ENCODE results near the gene MICB. TPM values are rescaled to one million over a fixed set of nuclear protein-coding genes. Genes with fewer than 3 reads are reported as not detected.
"Not testable (repeated sequence)": the region's sequence is repeated elsewhere in the genome, so short reads cannot be mapped to it uniquely, and the experiment has no call there.

MICB gene
- total RNA-seq, 2 donors from 2014 or later = 34.9 to 37.4 TPM

DNA sequence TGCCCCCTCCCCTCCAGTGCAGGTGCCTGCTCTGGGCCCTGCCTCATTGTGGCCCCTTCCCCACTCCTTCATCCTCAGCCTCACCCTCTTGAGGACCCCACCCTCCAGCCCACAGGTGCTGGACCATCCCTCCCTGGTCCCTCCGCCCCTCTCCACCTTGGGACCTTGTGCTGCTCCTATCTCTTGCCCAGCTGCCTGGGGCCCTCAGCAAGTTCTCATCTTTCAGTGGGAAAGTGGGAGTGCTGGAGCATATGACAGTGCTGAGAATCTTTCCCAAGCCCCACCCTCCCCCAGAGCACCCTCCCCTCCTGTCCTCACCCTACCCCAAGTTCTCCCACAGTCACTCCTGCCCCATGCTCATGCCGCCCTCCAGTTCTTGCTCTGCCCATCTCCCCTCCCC, 1.7 kb downstream of the MICB start:
- H3K4me3 Mint-ChIP-seq = peak overlapping the region; percentile 78

GRCh38 chr6:31502586-31502985, 4.6 kb downstream of the MICB start:
- H3K9me3 Mint-ChIP-seq = no peaks in the 10 kb centered on the region
- no peaks in the 10 kb centered on the region for H3K36me3 Mint-ChIP-seq
- DNase-seq (ENCODE audit: low spot score) (no peak), ATAC-seq (no peak)
- peaks cover 47 to 51% of the 10 kb centered on the region in 2 donors for H3K4me1 Mint-ChIP-seq (ENCODE audit: low read depth in 2 of 2)
- peak overlapping the region; percentile 26 for H3K4me3 Mint-ChIP-seq
- H3K27ac Mint-ChIP-seq = peak overlapping the region in 1 of 2 donors; percentile 22
- H3K27me3 Mint-ChIP-seq = no peaks in the 10 kb centered on the region

More for the DNA sequence above, 1.7 kb downstream of the MICB start:
- Mint-ChIP-seq H3K4me1 (ENCODE audit: low read depth in 2 of 2) (peaks cover 60 to 62% of the 10 kb centered on the region in 2 donors), H3K27ac (peak overlapping the region in 1 of 2 donors; percentile 91)
- not testable (repeated sequence) for DNase-seq (ENCODE audit: low spot score); H3K27me3 Mint-ChIP-seq; H3K36me3 Mint-ChIP-seq; ATAC-seq; H3K9me3 Mint-ChIP-seq

DNA sequence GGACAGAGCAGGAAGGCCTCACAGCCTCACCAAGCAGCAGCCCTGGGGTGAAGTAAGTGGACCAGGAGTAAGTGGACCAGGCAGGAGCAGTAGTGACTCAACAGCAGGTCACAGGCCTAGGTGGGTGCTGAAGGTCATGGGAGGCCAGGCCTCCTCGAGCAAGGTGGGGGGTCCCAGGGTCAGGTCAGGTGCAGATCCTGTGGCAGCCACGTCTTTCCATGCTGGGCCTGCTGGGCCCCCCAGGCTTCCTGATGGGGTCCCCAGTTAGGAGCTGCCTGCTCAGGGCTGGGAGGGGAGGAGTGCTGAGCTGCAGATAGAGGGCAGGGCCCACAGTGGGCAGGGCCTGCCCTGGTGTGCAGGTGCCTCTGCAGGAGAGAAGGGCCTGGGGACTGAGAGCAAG, 11.1 kb downstream of the MICB start:
- not testable (repeated sequence) for H3K27me3 Mint-ChIP-seq; H3K9me3 Mint-ChIP-seq; H3K36me3 Mint-ChIP-seq; DNase-seq (ENCODE audit: low spot score); H3K4me3 Mint-ChIP-seq
- H3K27ac Mint-ChIP-seq = peak overlapping the region in 1 of 2 donors; percentile 28
- H3K4me1 Mint-ChIP-seq (ENCODE audit: low read depth in 2 of 2) = peaks cover 7 to 12% of the 10 kb centered on the region in 2 donors
- peak in 1 of 2 donors; percentile 43 for ATAC-seq

DNA sequence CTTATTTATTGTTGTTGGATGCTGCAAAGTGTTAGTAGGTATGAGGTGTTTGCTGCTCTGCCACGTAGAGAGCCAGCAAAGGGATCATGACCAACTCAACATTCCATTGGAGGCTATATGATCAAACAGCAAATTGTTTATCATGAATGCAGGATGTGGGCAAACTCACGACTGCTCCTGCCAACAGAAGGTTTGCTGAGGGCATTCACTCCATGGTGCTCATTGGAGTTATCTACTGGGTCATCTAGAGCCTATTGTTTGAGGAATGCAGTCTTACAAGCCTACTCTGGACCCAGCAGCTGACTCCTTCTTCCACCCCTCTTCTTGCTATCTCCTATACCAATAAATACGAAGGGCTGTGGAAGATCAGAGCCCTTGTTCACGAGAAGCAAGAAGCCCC, 12.1 kb downstream of the MICB start:
- H3K4me3 Mint-ChIP-seq = no peak overlapping the region
- DNase-seq (ENCODE audit: low spot score) (no peak), ATAC-seq (no peak)
- peaks cover 7 to 11% of the 10 kb centered on the region in 2 donors for H3K4me1 Mint-ChIP-seq (ENCODE audit: low read depth in 2 of 2)
- no peaks in the 10 kb centered on the region for H3K27me3 Mint-ChIP-seq
- no peaks in the 10 kb centered on the region for H3K36me3 Mint-ChIP-seq
- no peak overlapping the region for H3K27ac Mint-ChIP-seq
- no peaks in the 10 kb centered on the region for H3K9me3 Mint-ChIP-seq

GRCh38 chr6:31513456-31514165, 15.7 kb downstream of the MICB start:
- Mint-ChIP-seq H3K27ac (no peak overlapping the region), H3K36me3 (no peaks in the 10 kb centered on the region), H3K27me3 (no peaks in the 10 kb centered on the region), H3K4me1 (ENCODE audit: low read depth in 2 of 2) (no peaks in the 10 kb centered on the region), H3K4me3 (no peak overlapping the region), H3K9me3 (no peaks in the 10 kb centered on the region)
- DNase-seq (ENCODE audit: low spot score) (no peak), ATAC-seq (no peak)

DNA sequence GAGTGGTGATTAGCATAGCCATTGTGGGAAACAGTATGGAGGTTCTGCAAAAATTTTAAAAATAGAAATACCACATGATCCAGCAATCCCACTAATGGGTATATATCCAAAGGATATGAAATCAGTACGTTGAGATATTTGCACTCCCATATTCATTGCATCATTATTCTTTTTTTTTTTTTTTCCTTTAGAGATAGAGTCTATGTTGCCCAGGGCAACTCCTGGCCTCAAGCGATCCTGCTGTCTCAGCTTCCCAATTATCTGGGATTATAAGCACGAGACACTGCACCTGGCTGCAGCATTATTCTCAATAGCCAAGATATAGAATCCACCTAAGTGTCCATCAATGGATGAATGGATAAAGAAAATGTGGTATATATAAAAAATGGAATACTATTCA, 23.9 kb downstream of the MICB start:
- no peak overlapping the region for H3K4me3 Mint-ChIP-seq
- H3K4me1 Mint-ChIP-seq (ENCODE audit: low read depth in 2 of 2) = peaks cover 3 to 4% of the 10 kb centered on the region in 2 donors
- DNase-seq (ENCODE audit: low spot score) (no peak), ATAC-seq (no peak)
- no peaks in the 10 kb centered on the region for H3K9me3 Mint-ChIP-seq
- H3K27ac Mint-ChIP-seq = no peak overlapping the region
- no peaks in the 10 kb centered on the region for H3K27me3 Mint-ChIP-seq
- H3K36me3 Mint-ChIP-seq = no peaks in the 10 kb centered on the region

DNA sequence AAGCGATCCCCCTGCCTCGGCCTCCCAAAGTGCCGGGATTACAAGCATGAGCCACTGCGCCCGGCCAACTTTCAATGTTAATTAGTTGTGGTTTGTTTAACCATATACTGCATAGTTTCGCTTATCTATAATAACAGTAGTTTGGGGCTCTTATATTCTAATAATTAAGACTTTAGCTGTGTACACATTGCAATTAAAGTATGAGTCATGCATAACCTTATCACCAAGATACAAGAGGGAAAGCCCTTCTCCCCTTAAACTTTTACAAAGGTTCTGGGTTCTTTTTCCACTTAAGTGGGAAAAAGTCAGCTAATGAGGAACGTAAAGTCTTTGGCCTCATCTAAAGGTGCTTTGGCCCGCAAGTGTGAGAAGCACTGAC, 27.6 kb downstream of the MICB start:
- no peak for DNase-seq (ENCODE audit: low spot score)
- ATAC-seq = no peak
- no peak overlapping the region for H3K27ac Mint-ChIP-seq
- peaks cover 10% of the 10 kb centered on the region for H3K36me3 Mint-ChIP-seq
- no peaks in the 10 kb centered on the region for H3K27me3 Mint-ChIP-seq
- H3K4me1 Mint-ChIP-seq (ENCODE audit: low read depth in 2 of 2) = peaks cover 5 to 6% of the 10 kb centered on the region in 2 donors
- H3K9me3 Mint-ChIP-seq = no peaks in the 10 kb centered on the region
- no peak overlapping the region for H3K4me3 Mint-ChIP-seq

DNA sequence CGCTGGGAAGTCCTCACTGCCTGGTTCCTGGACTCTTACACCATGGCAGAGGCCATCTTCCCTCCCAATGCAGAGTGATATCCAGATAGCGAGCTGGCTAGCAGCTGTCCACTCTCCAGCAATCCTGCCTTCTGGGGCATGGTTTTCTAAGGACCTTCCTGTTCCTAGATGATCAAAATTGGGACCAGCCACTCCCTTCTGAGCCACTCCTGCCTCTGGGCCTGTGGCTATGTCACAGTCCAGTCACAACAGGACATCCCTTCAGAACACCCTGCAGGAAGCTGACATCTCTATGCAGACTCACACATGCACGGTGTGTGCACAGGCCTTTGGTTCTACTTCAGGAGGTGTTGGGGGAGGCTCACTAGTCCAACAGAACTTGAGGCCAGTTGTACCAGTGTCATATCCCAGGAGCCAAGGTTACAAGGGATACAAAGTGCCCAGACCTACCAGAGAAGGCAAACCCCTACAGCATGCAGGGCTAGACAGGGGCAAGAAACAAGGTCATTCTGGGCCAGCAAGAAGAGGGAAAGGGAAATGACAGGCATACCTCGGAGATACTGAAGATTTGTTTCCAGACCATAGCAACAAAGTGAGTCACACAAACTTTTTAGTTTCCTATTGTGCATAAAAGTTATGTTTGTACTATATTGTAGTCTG, 28.1 kb downstream of the MICB start:
- Mint-ChIP-seq H3K9me3 (no peaks in the 10 kb centered on the region), H3K27ac (no peak overlapping the region), H3K36me3 (peaks cover 15% of the 10 kb centered on the region), H3K27me3 (no peaks in the 10 kb centered on the region), H3K4me1 (ENCODE audit: low read depth in 2 of 2) (peaks cover 8 to 9% of the 10 kb centered on the region in 2 donors), H3K4me3 (no peak overlapping the region)
- DNase-seq (ENCODE audit: low spot score) = no peak
- peak in 1 of 2 donors; percentile 55 for ATAC-seq

DNA sequence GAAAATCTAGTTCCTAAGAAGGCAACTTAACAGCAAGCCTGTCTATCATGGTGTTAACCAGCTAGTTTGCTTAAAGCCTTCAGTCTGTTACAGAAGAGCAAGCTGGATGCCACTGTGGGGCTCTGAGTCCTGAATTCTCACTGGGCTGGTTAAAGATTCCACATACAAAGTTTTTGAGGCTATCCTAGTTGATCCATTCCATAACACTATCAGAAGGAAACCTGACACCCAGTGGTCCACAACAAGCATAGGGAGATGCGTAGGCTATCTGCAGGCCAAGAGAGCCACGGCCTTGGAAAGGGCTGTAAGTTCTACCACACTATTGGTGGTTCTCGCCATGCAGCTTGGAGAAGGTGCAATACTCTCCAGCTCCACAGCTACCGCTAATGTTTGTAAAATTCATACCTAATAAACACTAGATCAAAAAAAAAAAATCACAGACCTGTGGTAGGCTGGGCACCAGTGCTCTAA, 30.4 kb downstream of the MICB start:
- no peak overlapping the region for H3K4me3 Mint-ChIP-seq
- ATAC-seq (peak in 1 of 2 donors; percentile 8), DNase-seq (ENCODE audit: low spot score) (no peak)
- no peak overlapping the region for H3K27ac Mint-ChIP-seq
- H3K27me3 Mint-ChIP-seq = no peaks in the 10 kb centered on the region
- H3K36me3 Mint-ChIP-seq = peaks cover 26% of the 10 kb centered on the region
- H3K9me3 Mint-ChIP-seq = no peaks in the 10 kb centered on the region
- H3K4me1 Mint-ChIP-seq (ENCODE audit: low read depth in 2 of 2) = peaks cover 8 to 19% of the 10 kb centered on the region in 2 donors

DNA sequence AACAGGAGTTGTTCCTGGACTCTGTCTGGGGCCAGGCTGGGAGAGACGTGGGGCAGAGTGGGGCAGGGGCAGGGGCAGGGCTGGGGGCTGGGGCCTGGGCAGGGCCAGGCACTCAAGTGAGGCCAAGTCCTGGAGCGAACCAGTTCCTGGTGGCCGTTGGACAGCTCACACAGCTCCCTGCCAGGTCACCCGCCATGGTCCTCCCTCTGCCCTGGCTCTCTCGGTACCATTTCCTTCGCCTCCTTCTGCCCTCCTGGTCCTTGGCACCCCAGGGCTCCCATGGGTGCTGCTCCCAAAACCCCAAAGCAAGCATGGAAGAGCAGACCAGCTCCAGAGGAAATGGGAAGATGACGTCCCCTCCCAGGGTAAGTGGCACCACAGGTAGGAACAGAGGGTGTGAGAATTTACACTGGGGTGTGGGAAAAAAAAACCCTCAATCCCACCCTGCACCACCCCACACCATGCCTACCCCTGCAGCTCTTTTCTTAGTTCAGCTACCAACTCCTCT, 30.9 kb downstream of the MICB start, which contains the start of gene MCCD1:
MCCD1 (plus strand) TSS at position 142 of the 508 bp plus-strand sequence; CDS start at position 195, 53 bp downstream.
- Mint-ChIP-seq H3K4me1 (ENCODE audit: low read depth in 2 of 2) (peaks cover 8 to 21% of the 10 kb centered on the region in 2 donors), H3K4me3 (no peak within 1 kb of the TSS), H3K36me3 (peaks cover 26% of the 10 kb centered on the region), H3K9me3 (no peaks in the 10 kb centered on the region), H3K27me3 (no peaks in the 10 kb centered on the region), H3K27ac (no peak within 1 kb of the TSS)
- DNase-seq (ENCODE audit: low spot score) = no peak
- ATAC-seq = peak in 1 of 2 donors; percentile 37

GRCh38 chr6:31529329-31530150, 31.6 kb downstream of the MICB start:
- Mint-ChIP-seq H3K36me3 (peaks cover 26% of the 10 kb centered on the region), H3K4me3 (no peak overlapping the region), H3K4me1 (ENCODE audit: low read depth in 2 of 2) (peaks cover 8 to 21% of the 10 kb centered on the region in 2 donors), H3K27me3 (no peaks in the 10 kb centered on the region), H3K9me3 (no peaks in the 10 kb centered on the region), H3K27ac (no peak overlapping the region)
- no peak for DNase-seq (ENCODE audit: low spot score)
- peak in 1 of 2 donors; percentile 13 for ATAC-seq

DNA sequence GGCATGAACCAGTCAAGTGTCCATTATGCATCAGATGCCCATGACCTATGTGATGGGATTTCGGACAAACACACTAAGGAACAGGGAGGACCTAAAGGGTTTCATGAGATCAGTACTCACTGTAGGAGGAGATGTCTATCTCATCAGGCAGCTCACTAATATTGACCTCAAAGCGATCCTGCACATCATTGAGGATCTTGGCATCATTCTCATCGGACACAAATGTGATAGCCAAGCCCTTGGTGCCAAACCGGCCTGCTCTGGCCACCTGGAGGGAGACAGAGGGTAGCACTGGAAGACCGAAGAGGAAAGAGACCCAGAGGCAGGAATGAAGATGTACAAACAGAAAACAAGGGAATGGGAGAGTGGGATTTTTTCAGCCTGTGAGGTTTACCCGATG, 32.7 kb downstream of the MICB start:
- Mint-ChIP-seq H3K36me3 (peaks cover 34% of the 10 kb centered on the region), H3K4me1 (ENCODE audit: low read depth in 2 of 2) (peaks cover 12 to 29% of the 10 kb centered on the region in 2 donors), H3K4me3 (no peak overlapping the region), H3K9me3 (no peaks in the 10 kb centered on the region), H3K27me3 (no peaks in the 10 kb centered on the region), H3K27ac (no peak overlapping the region)
- DNase-seq (ENCODE audit: low spot score) (no peak), ATAC-seq (no peak)

DNA sequence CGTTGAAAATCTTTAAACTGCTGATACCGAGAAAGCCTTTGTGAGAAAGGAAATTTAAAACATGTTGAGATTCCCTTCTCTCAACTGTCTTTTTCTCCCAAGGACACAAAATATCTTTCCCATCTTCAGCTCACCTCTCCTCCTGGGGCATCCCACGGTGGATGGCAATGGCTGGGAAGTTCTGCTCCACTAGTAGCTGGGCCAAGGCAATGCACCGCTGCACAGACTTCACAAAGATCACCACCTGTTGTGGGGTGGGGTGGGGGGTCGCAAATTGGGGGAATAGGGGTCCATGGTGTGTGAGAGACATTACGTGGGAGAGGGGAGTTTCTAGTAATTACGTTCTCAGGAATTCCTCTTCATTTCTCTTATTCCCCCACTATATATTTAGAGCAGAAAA, 33.2 kb downstream of the MICB start:
- Mint-ChIP-seq H3K27me3 (no peaks in the 10 kb centered on the region), H3K36me3 (peaks cover 39% of the 10 kb centered on the region), H3K4me3 (no peak overlapping the region), H3K9me3 (no peaks in the 10 kb centered on the region), H3K27ac (no peak overlapping the region), H3K4me1 (ENCODE audit: low read depth in 2 of 2) (peaks cover 14 to 32% of the 10 kb centered on the region in 2 donors)
- ATAC-seq = no peak
- no peak for DNase-seq (ENCODE audit: low spot score)
